MM.1S (cell line): ENCODE results near the gene MED14.

Source experiments
- CTCF ChIP-seq: fragments of 300-600 bp; sonication (generic); IDR thresholded peaks from 2 replicates; pipeline ENCODE4 v1.5.1; 2016; ENCODE audit warnings: antibody characterized with exemption, low read length, mixed read lengths
- EZH2 ChIP-seq: fragments of 300-600 bp; sonication (generic); optimal IDR thresholded peaks from 2 replicates; pipeline ENCODE3; 2017; ENCODE audit warnings: low read depth, mild to moderate bottlenecking, antibody characterized with exemption, low read length, mixed read lengths
- EZH2phosphoT487 ChIP-seq: fragments of 300-600 bp; sonication (generic); IDR thresholded peaks from 2 replicates; pipeline ENCODE4 v1.6.1; 2018; ENCODE audit warnings: antibody characterized with exemption, low read length

GRCh38 chrX:40663880-40664630 lies 71.3 kb downstream of the MED14 start:
- TF ChIP-seq CTCF, result no peak
- no peak for TF ChIP-seq EZH2
- TF ChIP-seq EZH2phosphoT487, result no peak
